Measurements from ENCODE around the gene SERPING1.

The SERPING1 gene

GRCh38 chr11:57626895-57627294 lies 29.4 kb downstream of the SERPING1 start:
- no peak for DNase-seq (ENCODE audit: extremely low spot score)
- CTCF ChIA-PET = interaction anchor here (1.3 to 4.0 kb wide), 3 partner anchors 12 to 18 kb away, joined by 3 to 12 read pairs (median 8); no protein-coding TSS in a partner anchor
- TF ChIP-seq CTCF (IDR thresholded peaks at IDR 0.05; ENCODE audit: control extremely low read depth, extremely low read depth, low read depth, missing control alignments) = no peak
- POLR2A ChIA-PET = no interaction called here

- POLR2A ChIA-PET = no interaction called here
- no peak for TF ChIP-seq CTCF (IDR thresholded peaks at IDR 0.05; ENCODE audit: control extremely low read depth, extremely low read depth, low read depth, missing control alignments)
- CTCF ChIA-PET = interaction anchor here (1.8 to 3.5 kb wide), 4 partner anchors 10 to 136 kb away, joined by 6 to 20 read pairs (median 8); no protein-coding TSS in a partner anchor
- DNase-seq (ENCODE audit: extremely low spot score) = no peak
Measured at GRCh38 chr11:57630171-57630570, 32.7 kb downstream of the SERPING1 start.

- ChIA-PET CTCF (interaction anchor here (0.6 to 3.5 kb wide), 6 partner anchors 8 to 139 kb away, joined by 3 to 20 read pairs (median 3); no protein-coding TSS in a partner anchor), POLR2A (no interaction called here)
- no peak for DNase-seq (ENCODE audit: extremely low spot score)
- no peak for TF ChIP-seq CTCF (IDR thresholded peaks at IDR 0.05; ENCODE audit: control extremely low read depth, extremely low read depth, low read depth, missing control alignments)
Measured at GRCh38 chr11:57632116-57632515, 34.6 kb downstream of the SERPING1 start.

- CTCF ChIA-PET = interaction anchor here (0.8 to 4.1 kb wide), 8 partner anchors 8 to 176 kb away, joined by 3 to 16 read pairs (median 4); partner anchors contain the start of gene UBE2L6
- POLR2A ChIA-PET = no interaction called here
- DNase-seq (ENCODE audit: extremely low spot score) = no peak
- TF ChIP-seq CTCF (IDR thresholded peaks at IDR 0.05; ENCODE audit: control extremely low read depth, extremely low read depth, low read depth, missing control alignments) = no peak
Measured at GRCh38 chr11:57633394-57634070, 36.0 kb downstream of the SERPING1 start.

GRCh38 chr11:57634311-57634710 lies 36.8 kb downstream of the SERPING1 start:
- no peak for DNase-seq (ENCODE audit: extremely low spot score)
- CTCF ChIA-PET = interaction anchor here (0.7 to 4.1 kb wide), 6 partner anchors 10 to 176 kb away, joined by 3 to 16 read pairs (median 6); partner anchors contain the start of gene UBE2L6
- POLR2A ChIA-PET = interaction anchor here (1.0 kb wide), 1 partner anchor 38 kb away, joined by 3 read pairs; no protein-coding TSS in a partner anchor
- no peak for TF ChIP-seq CTCF (IDR thresholded peaks at IDR 0.05; ENCODE audit: control extremely low read depth, extremely low read depth, low read depth, missing control alignments)

- no peak for TF ChIP-seq CTCF (IDR thresholded peaks at IDR 0.05; ENCODE audit: control extremely low read depth, extremely low read depth, low read depth, missing control alignments)
- no peak for DNase-seq (ENCODE audit: extremely low spot score)
- CTCF ChIA-PET = interaction anchor here (1.6 to 14.1 kb wide), 5 partner anchors 9 to 142 kb away, joined by 4 to 295 read pairs (median 16); partner anchors contain the start of gene UBE2L6
- POLR2A ChIA-PET = interaction anchor here (1.0 kb wide), 1 partner anchor 39 kb away, joined by 3 read pairs; no protein-coding TSS in a partner anchor
Measured at GRCh38 chr11:57635246-57635645, 37.8 kb downstream of the SERPING1 start.
